ENCODE measurements around the gene ANXA11. TPM values are rescaled to one million over a fixed set of nuclear protein-coding genes. Genes with fewer than 3 reads are reported as not detected.

ANXA11 gene
- 45.7 and 51.5 TPM in 2 replicates for total RNA-seq (ENCODE audit: low replicate concordance)

GRCh38 chr10:80205477-80206276, at the start of gene ANXA11:
Gene ANXA11, minus strand, starts transcription at chr10:80205537. Its CDS starts 32,676 bp downstream, at chr10:80172861.

GRCh38 chr10:80132299-80133139, 72.8 kb downstream of the ANXA11 start, which contains the start of gene PLAC9:
Gene PLAC9, plus strand, starts transcription at chr10:80132730. Its CDS starts 33 bp downstream, at chr10:80132763.

Other genes with a start within 250 kb of the ANXA11 start
- 2.5 and 5.7 TPM in 2 replicates for gene TMEM254, start 126.9 kb downstream of the ANXA11 start, total RNA-seq (ENCODE audit: low replicate concordance)
- 24.6 and 27.2 TPM in 2 replicates for gene PLAC9, start 72.8 kb downstream of the ANXA11 start, total RNA-seq (ENCODE audit: low replicate concordance)
- not detected in 2 replicates for gene MAT1A, start 84.1 kb upstream of the ANXA11 start, total RNA-seq (ENCODE audit: low replicate concordance)
- not detected in 2 replicates for gene DYDC1, start 151.2 kb upstream of the ANXA11 start, total RNA-seq (ENCODE audit: low replicate concordance)
- gene DYDC2, start 151.2 kb upstream of the ANXA11 start, total RNA-seq (ENCODE audit: low replicate concordance) = not detected in 2 replicates
- gene PRXL2A, start 203.0 kb upstream of the ANXA11 start, total RNA-seq (ENCODE audit: low replicate concordance) = 1.3 and 1.4 TPM in 2 replicates
- gene TSPAN14, start 248.8 kb upstream of the ANXA11 start, total RNA-seq (ENCODE audit: low replicate concordance) = 13.5 and 15.6 TPM in 2 replicates